NCI-H82 treated with DMSO at 0.1 percent for 48 hours (cell line): ENCODE measurements around the gene CNTN5.

Source experiments
- DNase-seq: peaks from one replicate; lab custom pipeline; 2025; ENCODE audit not compliant: unreplicated experiment; lab: John Stamatoyannopoulos, UW

CNTN5 gene

DNA sequence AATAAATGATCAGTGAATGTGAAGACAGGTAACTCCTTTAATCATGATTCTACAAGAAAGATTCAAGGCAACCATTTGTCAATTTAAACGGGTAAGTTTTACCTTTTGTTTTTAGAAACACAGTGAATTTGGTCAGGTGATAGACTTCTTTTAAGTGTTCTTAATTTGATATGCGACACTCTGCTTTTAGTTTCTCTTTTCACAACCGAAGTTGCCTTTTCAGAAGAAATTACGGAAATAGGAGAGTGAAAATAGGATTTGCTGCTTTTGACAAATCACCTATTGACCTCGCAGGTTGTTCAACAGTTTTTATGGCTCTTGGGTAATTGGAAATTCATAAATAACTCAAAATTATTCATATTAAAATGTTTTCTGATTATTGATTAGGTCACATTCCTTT is 142.1 kb downstream of the CNTN5 start:
- no peak for DNase-seq

DNA sequence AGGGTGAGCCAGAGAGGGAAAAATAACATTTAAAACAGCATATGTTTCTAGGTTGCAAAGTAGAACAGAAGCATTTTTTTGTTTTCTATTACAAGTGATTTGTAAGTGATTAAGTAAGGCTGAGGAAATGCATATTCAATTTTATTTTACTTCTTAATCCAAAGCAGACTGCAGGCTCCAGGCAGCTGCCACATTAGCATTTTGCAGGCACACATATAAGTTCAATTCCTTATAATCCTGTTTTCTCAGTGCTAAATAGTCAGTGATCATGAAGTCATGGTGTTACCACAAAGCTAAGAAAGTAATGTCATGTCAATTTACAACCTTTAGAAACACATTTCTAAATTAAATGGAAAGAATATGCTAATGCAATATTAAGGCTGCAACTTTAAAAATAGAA is 149.8 kb downstream of the CNTN5 start:
- peak; percentile 90 for DNase-seq

DNA sequence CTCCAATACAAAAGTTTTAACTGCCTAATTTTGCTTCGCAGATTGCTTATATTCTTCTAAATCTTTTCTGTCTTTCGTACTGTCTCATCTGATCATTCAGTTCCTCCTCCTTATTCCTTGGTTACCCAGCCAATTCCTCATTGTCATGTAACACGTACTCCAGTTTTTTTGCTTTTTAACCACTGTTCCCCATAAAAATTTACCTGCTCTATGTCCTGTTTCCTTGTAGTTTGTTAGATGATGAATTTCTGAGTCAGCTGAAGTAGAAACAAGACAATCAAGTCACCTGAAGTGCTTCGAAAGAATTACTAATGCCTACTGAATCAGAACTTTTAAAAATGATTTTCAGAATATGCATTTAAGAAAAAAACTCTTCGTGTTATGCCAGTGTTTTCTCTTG is 150.6 kb downstream of the CNTN5 start:
- DNase-seq: no peak

DNA sequence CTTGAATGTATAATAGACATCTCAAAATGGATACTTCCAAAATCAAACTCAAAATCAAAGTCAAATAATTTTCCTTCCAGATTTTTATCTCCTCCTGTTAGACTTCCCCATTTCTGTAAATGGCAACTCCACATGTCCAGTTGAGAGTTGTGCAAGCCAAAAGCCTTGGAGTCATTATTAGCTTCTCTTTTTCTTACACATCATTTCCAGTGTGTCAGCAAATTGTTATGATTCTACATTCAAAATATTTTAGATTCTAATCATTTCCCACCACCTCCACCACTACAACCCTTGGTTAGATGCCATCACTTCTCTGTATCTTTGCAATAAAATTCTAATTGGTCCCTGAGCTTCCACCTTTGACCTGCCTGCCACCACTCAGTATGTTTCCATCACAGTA is 155.7 kb downstream of the CNTN5 start:
- DNase-seq: no peak

DNA sequence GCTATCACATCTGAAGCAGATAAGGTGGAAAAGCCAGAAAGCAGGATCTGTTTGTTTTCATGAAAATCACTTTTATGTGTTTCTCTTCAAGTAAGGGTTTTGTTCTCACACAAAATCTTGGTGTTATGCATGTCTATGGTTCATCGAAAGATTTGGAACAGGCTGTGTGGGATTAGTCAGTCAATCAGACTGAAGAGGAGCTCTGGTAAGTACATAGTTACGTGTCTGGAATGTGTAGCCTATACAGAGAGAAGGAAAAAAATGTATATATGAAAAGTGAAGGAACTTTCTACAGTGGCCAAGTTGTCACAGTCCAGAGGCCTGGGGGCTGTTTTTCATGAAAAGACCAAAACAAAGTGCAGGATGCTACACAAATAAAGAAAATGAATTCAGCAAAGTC is 156.7 kb downstream of the CNTN5 start:
- DNase-seq: no peak

DNA sequence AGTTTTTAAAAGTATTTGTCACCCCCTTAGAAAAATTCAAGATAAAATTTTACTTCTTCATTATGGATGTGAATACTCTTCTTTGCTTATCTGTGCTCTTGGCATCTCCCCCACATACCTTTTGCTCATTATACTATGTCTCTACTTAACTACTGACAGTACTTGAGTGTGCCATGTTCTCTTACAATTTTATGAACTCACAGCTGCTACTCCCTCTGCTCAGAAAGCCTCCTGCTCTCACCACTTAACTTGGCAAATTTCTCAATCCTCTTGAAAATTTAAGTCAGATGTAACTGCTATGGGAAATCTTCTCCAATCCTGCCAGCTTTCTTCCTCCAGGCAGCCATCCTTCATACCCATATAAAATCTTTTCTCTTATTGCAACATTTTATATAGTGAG is 163.4 kb downstream of the CNTN5 start:
- DNase-seq: no peak

DNA sequence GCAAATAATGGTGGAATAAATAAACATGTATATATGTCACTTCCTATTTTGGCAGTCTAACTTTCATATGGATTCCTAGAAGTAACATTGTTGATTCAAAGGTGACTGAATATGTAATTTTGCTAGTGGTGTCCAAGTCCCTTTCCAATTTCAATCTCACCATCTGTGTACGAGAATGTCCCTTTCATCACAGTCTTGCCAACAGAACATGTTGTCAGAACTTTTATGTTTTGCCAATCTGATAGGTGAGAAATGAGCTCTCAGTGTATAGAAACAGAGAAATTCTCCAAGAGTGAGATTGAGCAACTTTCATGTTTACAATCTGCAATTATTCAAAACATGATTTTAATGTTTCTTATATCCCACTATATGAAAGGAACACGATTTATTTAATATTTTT is 167.5 kb downstream of the CNTN5 start:
- DNase-seq: no peak

DNA sequence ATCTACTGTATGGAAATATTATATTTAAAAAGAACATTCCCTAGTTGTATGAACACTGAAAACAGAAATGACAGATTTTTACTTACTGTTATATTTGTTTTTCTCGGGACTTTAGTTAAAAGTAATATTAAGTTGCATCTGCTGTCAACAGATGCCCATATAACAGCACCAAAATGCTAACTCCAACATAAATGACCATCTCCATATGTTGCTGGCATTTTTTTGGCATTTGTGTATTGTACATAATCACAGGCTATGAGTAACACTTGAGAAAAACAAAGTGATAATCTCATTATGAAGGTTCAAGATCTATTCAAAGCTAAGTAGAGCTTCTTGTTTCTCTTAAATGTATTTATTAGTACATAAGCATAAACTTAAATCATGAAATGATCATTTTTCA is 172.0 kb downstream of the CNTN5 start:
- no peak for DNase-seq

DNA sequence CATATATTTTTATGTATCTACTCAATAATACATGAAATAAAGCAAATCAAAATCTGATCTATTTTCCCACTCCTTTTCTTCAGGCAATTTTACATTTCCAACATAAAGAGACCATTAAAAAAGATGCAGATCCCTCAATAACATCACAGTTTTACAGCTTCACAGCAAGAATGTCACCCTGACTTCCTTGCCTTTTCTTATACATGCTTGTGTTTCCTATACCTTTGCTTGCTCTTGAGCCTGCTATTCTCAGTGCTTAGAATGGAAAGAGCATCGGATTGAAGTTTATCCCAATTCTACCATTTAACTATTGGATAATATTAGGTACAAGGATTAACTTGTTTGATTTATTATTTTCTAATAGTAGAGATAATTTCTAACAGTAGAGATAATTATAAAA is 176.7 kb downstream of the CNTN5 start:
- no peak for DNase-seq

DNA sequence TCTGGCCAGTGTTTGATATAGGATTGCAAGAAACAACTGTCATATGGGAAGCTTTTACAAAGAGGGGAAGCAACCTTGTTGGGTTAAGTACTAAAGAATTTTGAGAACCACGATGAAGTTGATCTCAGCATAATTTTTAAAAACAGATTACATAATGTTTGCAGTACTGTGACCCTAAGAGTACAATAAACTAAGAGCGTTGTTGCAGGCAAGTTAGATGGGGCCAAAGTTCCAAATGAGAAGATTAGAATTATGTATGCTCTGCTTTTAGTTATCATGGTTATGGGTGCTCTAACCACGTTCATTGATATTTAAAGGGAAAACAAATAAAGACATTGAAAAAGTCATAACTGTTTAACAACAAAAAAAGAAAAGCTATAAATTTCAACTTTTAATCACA is 177.5 kb downstream of the CNTN5 start:
- DNase-seq: no peak

DNA sequence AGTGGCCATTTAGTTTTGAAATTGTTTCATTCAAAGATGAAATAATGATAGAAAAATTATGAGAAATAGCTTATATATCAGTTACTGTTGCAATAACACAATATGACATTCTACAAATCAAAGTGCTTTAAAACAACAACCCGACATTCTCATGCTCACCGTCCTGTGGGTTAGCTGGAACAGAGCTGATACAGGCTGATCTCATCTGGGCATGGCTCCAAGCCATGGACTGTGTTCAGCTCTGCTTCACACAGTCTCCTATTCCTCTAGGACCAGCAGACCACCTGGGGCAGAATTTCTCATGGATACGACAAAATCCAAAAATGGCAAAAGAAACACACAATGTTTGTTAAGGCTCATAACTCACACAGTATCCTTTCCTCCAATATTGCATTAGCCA is 178.6 kb downstream of the CNTN5 start:
- DNase-seq: no peak

DNA sequence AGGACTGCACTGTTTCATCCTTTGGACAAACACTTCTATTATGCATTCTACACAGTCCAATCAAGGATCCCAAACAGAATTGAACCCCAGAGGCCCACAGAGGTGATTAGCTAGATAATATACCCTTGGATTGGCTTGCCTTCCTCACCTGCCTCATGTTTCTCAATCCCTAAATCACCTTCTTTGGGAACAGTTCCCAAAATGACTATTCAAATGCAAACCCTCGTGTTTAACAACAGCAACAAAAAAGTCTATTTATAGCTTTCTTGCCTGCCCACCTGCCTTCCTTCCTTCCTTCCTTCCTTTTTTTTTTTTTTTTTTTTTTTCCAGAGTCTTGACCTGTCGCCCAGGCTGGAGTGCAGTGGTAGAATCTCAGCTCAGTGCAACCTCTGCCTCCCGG is 180.0 kb downstream of the CNTN5 start:
- no peak for DNase-seq

DNA sequence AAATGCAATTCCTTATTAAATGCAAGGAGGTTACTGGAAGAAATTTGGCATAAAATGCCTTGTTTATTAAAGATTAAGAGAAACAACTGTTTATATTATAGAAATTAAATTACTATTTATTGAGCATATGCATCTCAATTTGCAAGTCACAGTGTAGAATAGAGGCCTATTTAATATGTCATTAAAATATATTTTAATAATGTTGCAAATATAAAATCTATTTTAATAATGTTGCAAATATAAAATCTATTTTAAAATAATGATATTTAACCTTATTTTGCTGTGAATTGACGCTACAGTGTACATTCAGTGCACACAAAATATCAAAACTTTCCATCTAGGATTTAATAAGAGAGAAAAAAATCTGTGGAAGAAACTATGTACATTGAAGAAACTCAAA is 188.1 kb downstream of the CNTN5 start:
- no peak for DNase-seq

DNA sequence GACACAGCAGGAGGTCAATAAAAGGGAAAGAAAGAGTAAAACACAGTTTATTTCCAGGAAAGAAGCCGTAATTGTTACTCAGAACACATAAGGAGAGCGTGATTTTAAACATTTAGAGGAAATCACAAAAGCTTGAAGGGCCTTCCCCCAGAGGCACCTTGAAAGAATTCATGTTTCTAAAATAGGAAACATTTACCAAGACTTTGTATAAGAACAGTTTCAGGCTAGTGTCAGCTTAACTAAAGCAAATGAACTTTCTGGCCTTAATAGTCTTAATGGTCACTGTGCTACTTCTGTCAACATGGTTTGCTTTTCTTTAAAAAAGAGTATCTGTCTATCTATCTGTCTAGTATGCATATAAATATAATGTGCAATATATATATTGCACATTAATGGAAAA is 208.8 kb downstream of the CNTN5 start:
- no peak for DNase-seq

DNA sequence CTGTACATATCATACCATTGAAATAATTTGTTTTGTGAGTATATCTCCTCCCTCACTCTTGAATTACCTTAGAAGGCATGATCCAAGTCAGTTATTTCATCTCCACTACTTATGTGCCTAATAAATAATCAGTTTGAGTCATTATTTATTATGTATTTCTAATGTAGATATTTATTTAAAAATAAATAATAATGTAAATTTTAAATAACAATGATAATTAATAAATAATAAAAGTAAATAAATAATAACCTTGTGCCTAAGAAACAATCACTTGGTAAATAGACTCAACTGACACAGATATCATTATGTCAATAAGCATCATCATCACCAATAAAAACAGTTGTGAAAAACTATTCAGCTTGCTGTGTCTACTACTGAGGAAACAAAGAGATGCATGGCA is 213.8 kb downstream of the CNTN5 start:
- DNase-seq: no peak

DNA sequence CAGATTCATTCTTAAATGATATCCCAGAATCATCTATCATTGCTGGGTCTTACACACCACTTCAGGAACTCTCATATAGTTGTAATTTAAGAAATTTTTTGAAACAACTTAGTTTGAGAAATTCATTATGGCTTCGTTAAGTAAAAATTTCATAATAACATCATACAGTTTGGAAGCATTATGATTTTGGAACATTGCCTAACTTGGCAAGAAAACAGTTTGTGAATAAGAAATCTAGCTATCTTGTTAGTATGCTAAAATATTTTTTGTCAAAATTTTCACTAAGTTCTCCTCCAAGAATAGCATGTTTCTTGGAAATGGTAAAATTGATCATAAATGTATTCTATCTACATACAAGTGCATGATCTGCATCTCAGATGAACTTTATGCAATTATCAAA is 217.7 kb downstream of the CNTN5 start:
- DNase-seq: no peak

DNA sequence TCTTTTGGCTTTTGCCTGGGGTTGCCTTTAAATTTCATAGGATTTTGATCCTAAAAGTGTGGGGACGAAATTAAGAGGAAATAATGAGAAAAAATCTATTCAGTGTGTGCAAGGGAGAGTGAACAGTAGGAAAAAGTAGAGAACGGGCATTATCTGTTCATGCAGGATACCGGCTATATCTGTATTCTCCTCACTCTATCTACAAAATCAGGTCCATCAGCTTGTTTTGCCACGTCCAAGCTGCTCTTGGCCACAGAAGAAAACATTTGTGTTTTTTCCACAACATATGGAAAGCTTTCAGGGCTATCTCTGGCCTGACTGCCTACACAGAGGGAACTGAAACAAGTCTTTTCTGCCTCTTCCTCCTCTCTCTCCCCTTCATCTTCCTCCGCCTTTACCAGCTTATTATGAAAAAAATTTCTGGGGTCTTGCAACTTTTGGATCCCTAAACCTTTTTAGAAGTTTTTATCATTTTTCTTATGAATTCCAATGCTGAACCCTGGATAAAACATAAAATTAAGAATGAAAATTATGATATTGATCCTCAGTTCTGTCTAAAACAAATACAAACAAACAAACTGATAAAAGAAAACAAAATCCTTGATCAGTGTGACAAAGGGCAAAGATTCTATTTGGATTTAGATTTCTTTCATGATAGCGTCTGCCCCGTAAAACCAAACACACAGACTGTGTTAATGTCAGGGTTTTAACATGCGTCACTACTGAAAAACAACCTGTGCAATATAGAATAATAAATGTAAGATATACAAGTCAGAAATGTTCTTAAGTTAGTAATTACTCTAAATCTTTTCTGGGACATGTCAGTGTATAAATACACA is 219.7 kb downstream of the CNTN5 start:
- no peak for DNase-seq

DNA sequence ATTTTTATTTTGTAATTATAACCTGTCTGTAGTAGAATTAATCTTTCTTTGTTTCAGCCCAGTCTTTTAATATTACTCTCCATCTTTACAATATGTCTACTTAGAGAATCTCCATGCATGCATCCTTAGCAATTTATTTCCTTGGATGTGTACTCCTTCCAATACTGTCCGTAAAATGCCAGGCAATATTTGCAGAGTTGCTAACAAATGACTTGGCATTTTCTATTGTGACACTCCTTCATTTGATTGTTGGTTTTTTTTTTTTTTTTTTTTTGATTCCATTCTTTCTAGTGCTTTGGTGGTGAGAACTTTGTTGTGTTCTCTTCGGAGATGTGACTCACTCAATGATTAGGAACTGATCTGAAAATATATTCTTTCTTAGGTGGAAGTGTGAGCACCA is 220.3 kb downstream of the CNTN5 start:
- DNase-seq: no peak

DNA sequence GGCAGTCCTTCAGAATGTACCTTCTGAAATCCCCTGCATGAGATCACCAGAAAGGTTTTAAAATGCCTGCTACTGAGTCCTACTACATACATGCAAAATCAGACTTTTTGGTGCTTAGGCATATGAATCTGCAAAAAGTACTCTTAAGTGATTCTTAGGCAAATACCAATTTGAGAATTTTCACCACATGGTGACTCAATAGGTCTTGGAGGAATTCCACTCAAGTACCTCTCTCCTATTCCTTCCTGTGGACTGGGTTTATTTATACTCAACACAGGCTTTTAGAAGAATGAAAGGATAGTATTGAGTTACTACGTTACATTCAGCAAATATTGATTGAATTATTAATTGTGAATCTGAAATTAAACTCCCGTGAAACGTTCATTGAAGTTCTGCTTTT is 223.9 kb downstream of the CNTN5 start:
- no peak for DNase-seq

DNA sequence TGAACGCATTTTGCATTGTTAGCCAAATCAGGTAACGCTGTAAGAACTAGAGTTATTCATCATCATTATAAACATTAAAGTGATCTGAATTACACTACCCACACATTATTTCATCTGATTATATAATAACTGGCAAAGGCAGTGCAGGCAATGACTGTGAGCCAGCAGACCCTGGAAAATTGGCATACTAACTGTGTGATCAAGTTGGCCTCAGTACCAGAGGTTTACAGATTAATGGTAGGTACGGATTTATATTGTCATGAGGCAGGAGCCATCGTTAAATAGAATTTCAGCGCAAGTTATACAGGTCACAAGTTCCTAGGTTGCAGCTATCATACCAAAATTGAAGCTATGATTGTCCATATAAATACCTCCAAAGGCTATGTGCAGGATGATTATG is 225.4 kb downstream of the CNTN5 start:
- DNase-seq: no peak

DNA sequence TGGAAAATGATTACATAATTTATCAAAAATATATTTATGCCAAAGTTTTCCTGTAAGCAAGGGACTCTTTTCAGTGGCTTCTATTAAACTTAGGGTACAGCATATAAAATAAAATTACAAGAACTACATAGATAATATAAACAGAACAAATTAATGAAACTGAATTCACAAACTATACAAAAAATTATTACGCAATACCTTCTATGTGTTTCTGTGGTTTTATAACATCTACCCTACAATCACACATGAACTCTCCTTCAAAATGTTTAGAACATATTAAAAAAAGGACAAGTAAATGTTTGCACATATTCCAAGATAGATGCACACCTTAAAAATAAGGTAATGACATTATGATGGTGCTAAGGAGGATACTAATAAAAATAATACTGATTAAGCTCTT is 235.9 kb downstream of the CNTN5 start:
- DNase-seq: no peak

DNA sequence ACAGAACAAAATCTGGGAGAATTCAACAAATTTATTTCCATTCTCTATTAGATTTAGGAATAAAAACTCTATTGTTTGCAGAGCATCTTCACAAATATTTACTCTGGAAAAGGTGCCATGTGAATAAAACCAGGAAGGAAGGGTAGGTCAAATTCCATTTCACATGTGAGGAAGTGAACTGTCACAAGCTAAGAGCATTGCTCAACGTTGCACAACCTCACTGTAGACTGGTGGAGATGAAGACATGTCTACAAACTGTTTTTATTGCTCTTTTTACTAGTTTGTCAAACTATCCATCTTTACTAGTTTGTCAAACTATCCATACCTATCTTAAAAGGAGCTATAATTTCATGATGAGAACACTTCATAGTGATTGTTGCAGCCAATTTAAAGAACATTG is 236.4 kb downstream of the CNTN5 start:
- DNase-seq: no peak

DNA sequence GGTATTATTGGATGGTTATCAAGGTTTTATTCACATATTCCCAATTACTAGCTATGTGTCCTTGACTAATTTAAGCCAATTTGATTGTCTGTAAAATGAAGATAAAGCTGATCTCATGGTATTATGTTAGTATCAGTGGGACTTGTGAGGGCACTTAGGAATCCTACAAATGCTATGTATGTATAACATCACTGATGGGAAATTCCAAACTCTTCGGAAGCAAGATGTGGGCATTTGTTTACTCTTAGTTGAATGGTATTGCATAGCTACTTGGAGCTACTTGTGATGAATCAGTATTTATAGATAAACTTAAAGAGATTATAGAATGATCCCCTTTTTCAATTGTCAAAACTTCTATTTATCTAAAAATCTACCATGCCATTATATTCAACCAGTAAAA is 239.9 kb downstream of the CNTN5 start:
- DNase-seq: no peak
